Right atrium auricular region (tissue), 2 donors: Measurements from ENCODE around the gene DEF6. TPM values are rescaled to one million over a fixed set of nuclear protein-coding genes. Genes with fewer than 3 reads are reported as not detected.

Source experiments
- DNase-seq: peaks from one replicate; pipeline ENCODE4 v3.0.0-alpha.2; 2019; ENCODE audit warnings: low spot score
- H3K27ac ChIP-seq, 2 donors: fragments of 200-600 bp; sonication (generic); 1 replicate in 1 of 2; 2 replicates in 1 of 2; pipeline ENCODE4 v1.5.1; 2016 to 2019
- H3K27me3 ChIP-seq, 2 donors: fragments of 200-600 bp; sonication (generic); one replicate each; pipeline versions ENCODE4 v1.5.1 to v1.6.0; 2017 to 2019
- H3K36me3 ChIP-seq: fragments of 200-600 bp; sonication (generic); one replicate; pipeline ENCODE4 v1.5.1; 2016
- H3K4me1 ChIP-seq, 2 donors: fragments of 200-600 bp; sonication (generic); one replicate each; pipeline versions ENCODE4 v1.5.1 to v1.6.0; 2017 to 2019
- H3K4me3 ChIP-seq, 2 donors: fragments of 200-600 bp; sonication (generic); 1 replicate in 1 of 2; 2 replicates in 1 of 2; pipeline ENCODE4 v1.5.1; 2017 to 2019; ENCODE audit warnings: mild to moderate bottlenecking in 1 of 2, moderate library complexity in 1 of 2
- H3K9me3 ChIP-seq, 2 donors: fragments of 200-600 bp; sonication (generic); one replicate each; pipeline ENCODE4 v1.5.1; 2019
- total RNA-seq, 2 donors: library from RNA; depleted of rRNA; stranded (reverse); fragments of >200 nt; gene quantifications; one replicate each; pipeline ENCODE4 v1.1.0, GENCODE V29; 2016
- TF ChIP-seq, protein P1 (sequence below), 2 donors: fragments of 200-600 bp; sonication (generic); IDR thresholded peaks; one replicate each; pipeline ENCODE4 v1.5.1; 2019; ENCODE audit warnings: antibody characterized with exemption in 2 of 2

Gene DEF6
- total RNA-seq, 2 donors from 2014 or later = 1.4 to 2.2 TPM

DNA sequence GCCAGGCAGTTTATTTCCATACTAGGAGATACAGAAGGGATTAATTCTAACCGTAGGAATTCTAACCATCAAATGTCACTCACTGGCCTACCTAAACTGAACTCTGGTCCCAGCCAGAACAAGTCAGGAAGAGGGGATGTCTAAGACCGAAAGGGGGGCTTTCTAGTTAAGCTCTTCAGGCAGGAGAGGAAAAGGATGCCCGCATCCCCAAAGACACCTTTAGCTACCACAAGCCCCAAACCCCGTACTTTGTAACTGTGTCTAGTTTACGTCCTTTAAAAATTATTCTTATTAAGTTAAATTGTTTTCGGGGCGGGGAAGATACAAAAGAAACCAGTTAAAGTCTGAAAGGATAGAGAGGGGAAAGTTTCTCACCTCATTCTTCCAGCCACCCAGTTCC, 39.3 kb upstream of the DEF6 start:
- Histone ChIP-seq H3K36me3 (no peaks in the 10 kb centered on the region), H3K4me1 (peaks cover 0 to 25% of the 10 kb centered on the region in 2 donors), H3K27me3 (no peaks in the 10 kb centered on the region), H3K9me3 (no peaks in the 10 kb centered on the region), H3K27ac (peak overlapping the region; percentile 96 to 98), H3K4me3 (peak overlapping the region; percentile 85 to 91)
- TF ChIP-seq, protein P1, sequence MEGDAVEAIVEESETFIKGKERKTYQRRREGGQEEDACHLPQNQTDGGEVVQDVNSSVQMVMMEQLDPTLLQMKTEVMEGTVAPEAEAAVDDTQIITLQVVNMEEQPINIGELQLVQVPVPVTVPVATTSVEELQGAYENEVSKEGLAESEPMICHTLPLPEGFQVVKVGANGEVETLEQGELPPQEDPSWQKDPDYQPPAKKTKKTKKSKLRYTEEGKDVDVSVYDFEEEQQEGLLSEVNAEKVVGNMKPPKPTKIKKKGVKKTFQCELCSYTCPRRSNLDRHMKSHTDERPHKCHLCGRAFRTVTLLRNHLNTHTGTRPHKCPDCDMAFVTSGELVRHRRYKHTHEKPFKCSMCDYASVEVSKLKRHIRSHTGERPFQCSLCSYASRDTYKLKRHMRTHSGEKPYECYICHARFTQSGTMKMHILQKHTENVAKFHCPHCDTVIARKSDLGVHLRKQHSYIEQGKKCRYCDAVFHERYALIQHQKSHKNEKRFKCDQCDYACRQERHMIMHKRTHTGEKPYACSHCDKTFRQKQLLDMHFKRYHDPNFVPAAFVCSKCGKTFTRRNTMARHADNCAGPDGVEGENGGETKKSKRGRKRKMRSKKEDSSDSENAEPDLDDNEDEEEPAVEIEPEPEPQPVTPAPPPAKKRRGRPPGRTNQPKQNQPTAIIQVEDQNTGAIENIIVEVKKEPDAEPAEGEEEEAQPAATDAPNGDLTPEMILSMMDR (IDR thresholded peaks at IDR 0.05) = no peak
- no peak for DNase-seq

DNA sequence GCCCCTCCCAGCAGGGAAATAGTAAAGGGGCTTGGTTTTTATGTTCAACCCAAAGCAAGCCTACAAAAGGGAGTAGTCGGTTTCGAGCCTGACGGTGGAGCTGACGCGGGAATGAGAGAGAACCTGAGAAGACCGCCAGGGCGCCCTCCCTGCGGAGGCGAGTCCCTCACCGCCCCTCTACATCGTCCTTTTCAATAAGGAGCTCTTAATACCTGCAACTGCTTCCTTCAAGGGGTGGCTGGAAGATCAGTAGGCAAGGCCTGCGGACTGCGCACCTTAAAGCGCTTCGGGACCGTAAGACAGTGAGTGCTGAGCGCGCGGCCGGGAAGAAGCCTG, 38.8 kb upstream of the DEF6 start:
- Histone ChIP-seq H3K4me1 (peaks cover 0 to 29% of the 10 kb centered on the region in 2 donors), H3K27ac (peak overlapping the region; percentile 96 to 98), H3K4me3 (peak overlapping the region; percentile 85 to 91), H3K9me3 (no peaks in the 10 kb centered on the region), H3K27me3 (no peaks in the 10 kb centered on the region), H3K36me3 (no peaks in the 10 kb centered on the region)
- TF ChIP-seq, protein P1 (IDR thresholded peaks at IDR 0.05) = no peak
- DNase-seq = no peak

DNA sequence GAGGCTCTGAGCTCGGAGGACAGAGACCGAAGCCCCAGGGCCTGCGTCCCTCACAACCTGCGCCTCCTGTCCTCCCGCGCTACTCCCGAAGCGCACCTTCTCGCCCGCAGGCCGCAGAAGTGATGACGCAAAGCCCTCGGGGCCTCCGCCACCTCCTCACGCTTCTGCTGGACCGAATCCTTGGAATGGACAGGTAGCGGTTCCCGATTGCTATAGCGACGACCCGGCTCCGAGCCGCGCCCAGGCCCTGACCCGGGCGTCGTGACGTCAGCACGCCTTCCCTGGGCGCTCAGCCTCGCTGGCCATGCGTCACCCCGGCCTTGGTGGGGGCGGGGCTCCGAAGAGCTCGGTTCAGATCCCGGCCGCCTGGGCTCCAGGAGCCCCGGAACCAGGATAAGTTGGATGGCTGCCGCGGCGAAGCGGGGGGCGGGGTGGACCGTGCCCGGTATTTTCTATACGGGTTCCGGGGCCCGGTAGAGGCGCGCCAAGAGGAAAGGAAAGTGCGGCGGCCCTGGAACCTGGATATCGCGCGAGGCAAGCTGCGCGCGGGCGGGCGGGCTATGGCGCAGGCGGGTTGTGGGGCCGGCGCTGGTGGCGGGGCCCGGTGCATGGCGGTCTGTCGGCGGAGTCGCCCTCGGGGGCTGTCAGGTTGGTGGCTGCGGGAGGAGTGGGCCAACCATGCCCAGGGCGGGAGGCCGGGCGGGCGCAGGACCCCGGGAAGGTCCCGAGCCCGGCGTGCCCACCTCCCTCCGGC, 38.2 kb upstream of the DEF6 start, which contains the start of gene ZNF76:
TSS of gene ZNF76 (plus strand) at position 542 of the 754 bp plus-strand sequence. CDS start 21,417 bp downstream, outside the sequence.
- Histone ChIP-seq H3K4me3 (peak within 1 kb of the TSS; percentile 85 to 91), H3K4me1 (peaks cover 0 to 34% of the 10 kb centered on the region in 2 donors), H3K27ac (peak within 1 kb of the TSS; percentile 96 to 98), H3K36me3 (no peaks in the 10 kb centered on the region), H3K27me3 (no peaks in the 10 kb centered on the region), H3K9me3 (no peaks in the 10 kb centered on the region)
- peak; percentile 99 for DNase-seq
- TF ChIP-seq, protein P1 (IDR thresholded peaks at IDR 0.05) = no peak

DNA sequence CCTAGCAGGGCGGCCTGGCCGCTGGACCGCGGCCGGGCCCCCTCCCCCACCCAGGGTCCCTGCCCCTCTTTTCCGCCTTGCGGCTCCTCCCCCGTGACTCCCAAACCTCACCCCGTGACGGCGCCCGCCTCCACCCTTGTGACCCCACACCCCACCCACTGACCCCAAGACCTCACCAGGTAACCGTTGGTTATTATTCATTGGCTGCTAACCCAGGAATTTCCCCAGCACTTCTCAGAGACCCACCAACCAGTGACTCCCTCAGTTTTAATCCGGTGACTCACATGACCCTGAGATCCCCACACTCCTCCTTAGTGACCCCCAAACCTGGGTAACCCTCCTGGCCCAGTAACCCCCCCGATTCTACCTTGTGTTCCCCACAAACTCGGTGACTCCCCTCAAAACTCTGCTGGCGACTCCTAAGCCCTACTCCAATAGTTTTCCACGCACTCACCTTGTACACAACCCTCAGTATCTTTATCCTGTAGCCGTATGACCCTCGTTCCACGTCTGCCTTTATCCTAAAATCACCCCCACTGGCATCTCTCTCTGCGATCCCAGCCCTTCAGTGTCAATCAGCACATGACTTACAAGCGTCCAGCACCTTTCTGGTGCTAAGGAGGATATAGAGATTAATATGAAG, 37.5 kb upstream of the DEF6 start:
- Histone ChIP-seq H3K9me3 (no peaks in the 10 kb centered on the region), H3K4me1 (peaks cover 0 to 40% of the 10 kb centered on the region in 2 donors), H3K4me3 (peak overlapping the region; percentile 85 to 91), H3K27me3 (no peaks in the 10 kb centered on the region), H3K27ac (peak overlapping the region; percentile 96 to 98), H3K36me3 (no peaks in the 10 kb centered on the region)
- TF ChIP-seq, protein P1 (IDR thresholded peaks at IDR 0.05) = no peak
- DNase-seq = peak; percentile 77

DNA sequence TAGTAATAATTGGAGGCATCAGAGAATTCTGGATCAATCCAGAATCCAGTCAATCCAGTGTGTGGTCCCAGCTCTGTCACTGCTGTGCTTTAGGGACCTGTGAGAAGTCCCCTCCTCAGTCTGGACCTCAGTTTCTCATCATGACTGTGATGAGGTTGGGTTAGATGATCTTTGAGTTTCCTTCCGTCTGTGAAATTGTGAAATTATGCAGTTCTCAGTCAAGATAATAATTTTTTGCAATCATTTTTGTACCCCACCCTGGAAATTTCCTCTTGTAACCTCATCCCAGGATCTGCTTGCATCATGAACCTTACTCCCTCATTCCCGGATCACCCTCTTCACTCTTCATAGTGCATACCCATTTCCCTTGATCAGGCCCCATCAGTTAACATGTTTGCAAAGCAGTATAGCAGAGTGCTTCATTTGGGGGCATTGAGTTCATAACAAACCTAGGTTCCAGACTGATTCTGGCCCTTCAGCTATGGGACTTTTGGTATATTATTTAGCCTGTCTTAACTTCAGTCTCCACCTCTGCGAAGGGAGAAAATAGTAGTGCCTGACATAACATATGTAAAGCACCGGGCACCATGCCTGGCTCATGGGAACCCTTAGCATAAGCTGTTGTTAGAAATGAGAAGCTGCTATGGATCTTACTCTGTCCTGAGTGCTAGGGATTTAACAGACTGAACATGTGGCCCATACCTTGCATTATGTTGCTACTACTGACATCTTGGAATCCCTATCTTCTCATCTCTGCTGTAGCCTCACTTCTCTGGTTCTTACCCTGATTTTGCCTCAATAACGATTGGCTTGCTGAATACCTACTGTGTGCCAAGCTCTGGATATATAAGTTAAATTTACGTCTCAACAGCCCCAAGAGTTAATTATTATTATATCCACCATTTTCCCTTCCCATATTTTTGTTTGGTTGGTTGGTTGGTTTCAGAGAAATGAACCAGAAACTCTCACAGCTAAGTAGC, 36.7 kb upstream of the DEF6 start:
- TF ChIP-seq, protein P1 (IDR thresholded peaks at IDR 0.05) = no peak

More for the DNA sequence above, 36.7 kb upstream of the DEF6 start:
- Histone ChIP-seq H3K4me1 (peaks cover 0 to 46% of the 10 kb centered on the region in 2 donors), H3K4me3 (peak overlapping the region; percentile 85 to 91), H3K9me3 (no peaks in the 10 kb centered on the region), H3K27me3 (no peaks in the 10 kb centered on the region), H3K27ac (peak overlapping the region; percentile 96 to 98), H3K36me3 (no peaks in the 10 kb centered on the region)
- no peak for DNase-seq
